Astrocyte of the spinal cord (primary cell): Measurements from ENCODE around the gene FEN1.

Experiments
- DNase-seq: peaks from one replicate; pipeline ENCODE4 v3.0.0; 2011; ENCODE audit warnings: low read depth, low spot score
- H3K4me3 ChIP-seq: 2 replicates; pipeline ENCODE4 v1.5.1; 2011; ENCODE audit warnings: low read depth, mild to moderate bottlenecking, low read length, moderate library complexity
- in situ Hi-C: cut with HindIII; loops from 2 replicates; pipeline ENCODE4 v1.10.0; 2017; ENCODE audit warnings: low sequenced_read_pairs
- TF ChIP-seq, protein P1 (sequence below): IDR thresholded peaks from 2 replicates; pipeline ENCODE4 v1.5.1; 2012; ENCODE audit warnings: low read depth, mild to moderate bottlenecking, low read length, inconsistent platforms

Gene FEN1

DNA sequence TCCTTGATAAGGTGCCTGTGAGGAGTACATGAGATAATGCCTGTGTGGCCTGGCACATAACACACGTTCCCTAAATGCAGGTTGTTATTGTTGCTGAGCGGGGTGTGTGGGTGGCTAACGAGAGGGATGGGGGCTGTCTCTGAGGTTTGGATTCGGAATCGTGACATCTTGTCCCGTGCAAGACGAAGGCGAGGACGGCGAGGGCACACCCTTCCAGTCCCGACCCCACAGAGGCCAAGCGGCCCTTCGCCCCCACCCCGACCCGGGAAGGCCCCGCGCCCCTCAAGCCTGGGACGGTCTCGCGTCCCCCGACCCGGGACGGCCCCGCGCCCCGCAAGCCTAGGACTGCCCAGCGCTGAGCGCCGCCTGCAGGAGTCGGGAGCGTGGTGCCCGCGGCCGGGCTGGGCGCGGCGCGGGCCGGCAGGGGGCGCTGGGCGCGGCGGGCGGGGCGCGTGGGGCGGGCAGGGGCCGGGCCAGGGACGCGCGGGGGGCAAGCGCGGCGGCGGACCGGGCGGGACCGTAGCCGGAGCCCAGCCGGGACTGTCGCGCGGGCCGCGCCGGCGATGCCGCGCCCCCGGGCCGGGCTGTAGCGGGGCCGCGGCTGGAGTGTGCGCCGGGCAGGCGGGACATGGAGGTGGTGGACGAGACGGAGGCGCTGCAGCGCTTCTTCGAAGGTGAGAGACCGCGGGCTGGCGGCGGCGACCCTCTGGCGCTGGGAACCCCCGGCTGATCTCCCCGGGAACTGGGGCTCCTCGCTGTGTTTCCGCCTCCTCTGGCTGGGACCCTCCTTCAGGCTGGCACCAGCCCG lies 40.4 kb upstream of the FEN1 start, which contains the start of gene MYRF:
TSS of gene MYRF (plus strand) at position 520 of the 808 bp plus-strand sequence. CDS start at position 629, 109 bp downstream.
- in situ Hi-C loops, result no loop called here
- DNase-seq, result no peak
- peak within 1 kb of the TSS; percentile 51 for H3K4me3 ChIP-seq
- TF ChIP-seq, protein P1, sequence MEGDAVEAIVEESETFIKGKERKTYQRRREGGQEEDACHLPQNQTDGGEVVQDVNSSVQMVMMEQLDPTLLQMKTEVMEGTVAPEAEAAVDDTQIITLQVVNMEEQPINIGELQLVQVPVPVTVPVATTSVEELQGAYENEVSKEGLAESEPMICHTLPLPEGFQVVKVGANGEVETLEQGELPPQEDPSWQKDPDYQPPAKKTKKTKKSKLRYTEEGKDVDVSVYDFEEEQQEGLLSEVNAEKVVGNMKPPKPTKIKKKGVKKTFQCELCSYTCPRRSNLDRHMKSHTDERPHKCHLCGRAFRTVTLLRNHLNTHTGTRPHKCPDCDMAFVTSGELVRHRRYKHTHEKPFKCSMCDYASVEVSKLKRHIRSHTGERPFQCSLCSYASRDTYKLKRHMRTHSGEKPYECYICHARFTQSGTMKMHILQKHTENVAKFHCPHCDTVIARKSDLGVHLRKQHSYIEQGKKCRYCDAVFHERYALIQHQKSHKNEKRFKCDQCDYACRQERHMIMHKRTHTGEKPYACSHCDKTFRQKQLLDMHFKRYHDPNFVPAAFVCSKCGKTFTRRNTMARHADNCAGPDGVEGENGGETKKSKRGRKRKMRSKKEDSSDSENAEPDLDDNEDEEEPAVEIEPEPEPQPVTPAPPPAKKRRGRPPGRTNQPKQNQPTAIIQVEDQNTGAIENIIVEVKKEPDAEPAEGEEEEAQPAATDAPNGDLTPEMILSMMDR, result peak; percentile 42

DNA sequence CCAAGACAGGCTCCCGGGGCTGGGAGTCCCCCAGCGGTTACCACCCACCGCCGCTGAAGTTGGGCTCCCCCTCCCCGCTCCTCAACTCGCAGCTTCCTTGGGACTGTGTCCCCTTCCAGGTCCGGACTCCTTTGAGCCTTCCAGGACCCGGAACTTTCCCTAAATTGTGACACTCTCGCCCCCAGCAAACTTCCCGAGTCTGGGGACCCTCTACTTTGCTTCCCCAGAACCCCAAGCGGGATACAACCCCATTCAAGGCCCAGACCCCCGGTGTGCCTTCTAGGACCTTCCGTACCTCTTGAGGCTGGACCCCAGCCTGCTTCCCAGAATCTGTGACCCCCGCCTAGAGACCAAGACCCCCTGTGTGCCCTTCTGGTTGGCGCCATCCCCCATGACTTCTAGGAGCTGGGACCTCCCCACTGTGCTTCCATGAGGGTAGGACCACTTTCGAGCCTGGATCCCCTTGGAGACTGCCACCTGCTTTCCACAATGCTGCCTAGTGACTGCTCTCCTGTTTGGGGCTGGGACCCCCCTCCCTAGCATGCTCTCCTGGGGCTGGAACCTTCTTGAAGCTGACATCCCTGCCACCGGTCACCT lies 39.7 kb upstream of the FEN1 start:
- no peak for DNase-seq
- TF ChIP-seq, protein P1, result no peak
- peak overlapping the region; percentile 51 for H3K4me3 ChIP-seq
- in situ Hi-C loops, result no loop called here

DNA sequence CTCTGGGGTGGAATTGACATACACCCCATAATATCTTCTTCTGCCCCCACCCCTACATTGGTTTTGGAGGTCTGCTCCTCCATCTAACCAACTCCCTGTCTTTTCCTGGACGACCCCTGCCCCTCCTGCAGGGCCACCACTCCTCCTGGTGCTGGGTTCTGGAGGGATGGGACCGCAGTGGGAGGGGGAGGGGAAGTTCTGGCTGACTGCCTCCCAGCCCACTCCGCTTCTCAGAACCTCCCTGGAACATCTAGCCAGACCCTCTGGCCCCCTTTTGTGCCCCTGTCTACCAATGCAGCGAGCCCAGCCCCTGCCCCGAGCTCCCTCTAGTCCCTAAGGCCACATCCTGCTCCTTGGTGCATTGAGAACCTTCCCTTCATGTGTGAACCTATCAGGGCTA lies 39.0 kb upstream of the FEN1 start:
- in situ Hi-C loops, result no loop called here
- H3K4me3 ChIP-seq, result peak overlapping the region; percentile 51
- TF ChIP-seq, protein P1, result no peak
- DNase-seq, result no peak

DNA sequence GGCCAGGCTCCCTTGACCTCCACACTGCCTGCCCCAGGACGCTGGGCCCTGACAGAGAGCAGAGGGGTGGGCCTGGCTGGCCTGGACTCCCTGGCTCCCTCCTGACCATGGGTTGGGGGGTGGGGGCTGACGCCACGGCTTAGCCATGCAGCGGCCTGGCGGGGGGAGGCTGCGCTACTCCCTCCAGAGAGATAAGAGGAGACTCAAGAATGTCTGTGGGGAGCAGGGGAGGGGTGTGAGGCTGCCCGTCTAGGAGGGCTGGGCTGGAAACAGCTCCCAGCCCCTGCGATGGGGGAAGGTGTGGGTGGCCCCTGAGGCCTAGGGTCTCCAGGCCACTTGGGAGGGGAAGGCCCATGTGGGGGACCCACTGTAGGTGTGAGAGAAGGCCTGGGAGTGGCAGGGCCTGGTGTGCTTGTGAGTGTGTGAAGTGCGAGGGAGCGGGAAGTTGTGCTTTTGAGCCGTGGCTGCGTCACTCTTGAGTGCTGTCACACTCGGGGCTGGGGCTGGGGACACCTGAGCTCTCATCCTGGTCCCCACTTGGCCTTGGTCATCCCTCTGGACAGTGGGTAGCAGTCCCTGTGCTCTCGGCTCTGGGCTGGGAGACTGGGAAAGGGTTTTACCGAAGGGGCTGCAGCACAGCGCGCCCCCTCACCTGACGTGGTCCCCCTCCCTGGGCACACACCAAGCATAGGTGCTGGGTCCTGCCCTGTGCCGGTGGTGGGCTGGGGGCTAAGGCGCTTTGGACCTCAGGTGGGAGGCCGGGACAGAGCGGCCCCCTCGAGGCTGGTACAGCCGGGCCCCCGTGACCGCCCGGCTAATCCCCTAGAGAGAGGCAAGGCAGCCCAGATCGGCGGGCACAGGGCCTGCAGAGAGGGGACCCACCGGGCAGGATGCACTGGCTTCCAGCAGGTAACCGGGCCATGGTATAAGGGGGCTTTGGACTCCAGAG lies 37.9 kb upstream of the FEN1 start:
- no peak overlapping the region for H3K4me3 ChIP-seq
- peak; percentile 29 for DNase-seq

DNA sequence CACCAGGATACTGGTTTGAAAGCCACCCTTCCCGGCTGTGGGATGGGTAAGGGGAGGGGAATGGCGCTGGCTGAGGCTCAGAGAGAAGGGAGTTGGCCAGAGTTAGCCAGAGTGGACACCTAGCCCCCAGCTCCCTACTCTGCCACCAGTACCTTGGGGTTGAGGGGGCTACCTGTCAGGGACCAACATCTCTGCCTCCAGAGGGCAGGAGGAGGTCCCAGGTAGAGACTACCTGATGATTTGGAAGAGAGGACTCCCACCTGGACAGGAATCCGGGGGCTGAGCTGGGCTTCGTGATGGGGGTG lies 36.6 kb upstream of the FEN1 start:
- in situ Hi-C loops, result no loop called here
- H3K4me3 ChIP-seq, result no peak overlapping the region
- TF ChIP-seq, protein P1, result no peak

More for the DNA sequence above, 37.9 kb upstream of the FEN1 start:
- in situ Hi-C loops, result no loop called here
- TF ChIP-seq, protein P1, result no peak

DNA sequence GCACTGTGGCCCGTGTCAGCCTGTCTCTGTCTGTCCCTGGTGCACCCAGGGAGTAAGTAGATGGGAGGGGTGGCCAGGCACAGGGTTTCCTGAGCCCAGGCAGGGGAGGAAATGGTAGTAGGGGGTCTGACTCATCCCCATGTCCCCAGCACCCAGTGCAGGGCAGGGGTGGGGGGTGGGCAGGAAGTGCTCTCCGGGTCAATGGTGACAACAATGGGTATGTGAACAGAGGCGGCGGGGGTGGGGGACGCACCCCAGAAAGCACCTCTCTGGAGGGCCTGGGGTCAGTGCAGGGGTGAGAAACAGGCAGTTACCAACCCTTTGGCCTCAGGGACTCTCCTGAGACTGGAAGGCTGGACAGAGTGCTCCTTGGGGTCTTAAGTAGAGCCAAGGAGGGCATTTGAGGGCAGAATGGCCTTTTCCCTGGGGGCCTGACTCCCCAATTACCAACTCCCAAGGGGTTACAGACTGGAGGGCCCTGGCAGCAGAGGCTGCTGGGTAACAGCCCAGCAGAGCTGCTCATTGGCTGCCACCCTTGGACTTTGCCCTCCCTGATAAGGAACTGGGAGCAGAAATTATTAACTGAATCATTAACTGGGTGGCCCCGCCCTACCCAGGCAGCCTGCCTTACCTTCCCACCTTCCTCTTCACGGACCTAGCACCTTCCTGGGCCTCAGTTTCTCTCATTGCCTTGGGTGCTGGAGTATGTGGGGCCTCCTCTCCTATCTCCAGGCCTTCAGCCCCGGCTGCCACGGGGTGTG lies 36.1 kb upstream of the FEN1 start:
- in situ Hi-C loops, result no loop called here
- TF ChIP-seq, protein P1, result no peak

More for the DNA sequence above, 36.6 kb upstream of the FEN1 start:
- no peak for DNase-seq

More for the DNA sequence above, 36.1 kb upstream of the FEN1 start:
- DNase-seq, result peak; percentile 39
- H3K4me3 ChIP-seq, result no peak overlapping the region
